K562 (cell line): ENCODE results near the gene GEMIN5. TPM values are rescaled to one million over a fixed set of nuclear protein-coding genes. Genes with fewer than 3 reads are reported as not detected.

Experiments
- DLX4 ChIP-seq: fragments of 250-450 bp; sonication (Bioruptor Pico); IDR thresholded peaks from 2 replicates; pipeline ENCODE4 v1.6.1; 2021; ENCODE audit warnings: mild to moderate bottlenecking
- HDAC6 ChIP-seq: IDR thresholded peaks from 2 replicates; pipeline ENCODE4 v1.6.1; 2012; ENCODE audit warnings: low read depth, mild to moderate bottlenecking, control low read depth, inconsistent platforms, low read length, moderate library complexity
- NCOA2 ChIP-seq, 2 experiments: fragments of 450-650 bp; IDR thresholded peaks; 2 replicates each; pipeline ENCODE4 v1.6.1; 2018; ENCODE audit warnings: mild to moderate bottlenecking in 2 of 2, moderate library complexity in 1 of 2; ENCODE audit not compliant: partially characterized antibody in 2 of 2
- NFE2L1 ChIP-seq: fragments of 450-650 bp; IDR thresholded peaks from 2 replicates; pipeline ENCODE4 v1.6.1; 2016; ENCODE audit warnings: missing genetic modification characterization, low read depth, mild to moderate bottlenecking, missing compliant biosample characterization, moderate library complexity, borderline replicate concordance
- NR1H2 ChIP-seq: sonication (generic); formaldehyde crosslinking; IDR thresholded peaks from 2 replicates; pipeline ENCODE4 v1.4.0; 2020; ENCODE audit warnings: mild to moderate bottlenecking, missing genetic modification reagents
- NRF1 ChIP-seq, 2 experiments: fragments of 450-650 bp; IDR thresholded peaks in 1 of 2; conservative IDR thresholded peaks in 1 of 2; 2 replicates each; pipeline ENCODE4 v1.6.1; 2014; ENCODE audit warnings: mild to moderate bottlenecking in 2 of 2
- PCBP1 ChIP-seq: fragments of 200-400 bp; formaldehyde crosslinking; IDR thresholded peaks from 2 replicates; pipeline ENCODE4 v1.6.1; 2018; ENCODE audit warnings: mild to moderate bottlenecking, low read depth, low read length; ENCODE audit not compliant: poor library complexity, severe bottlenecking
- POLR2A ChIP-seq: fragments of 450-650 bp; conservative IDR thresholded peaks from 2 replicates; pipeline ENCODE4 v1.6.1; 2016
- PYGO2 ChIP-seq: fragments of 450-650 bp; IDR thresholded peaks from 2 replicates; pipeline ENCODE4 v1.6.1; 2016; ENCODE audit warnings: mild to moderate bottlenecking, missing genetic modification characterization, moderate library complexity, missing compliant biosample characterization
- SIN3A ChIP-seq, 2 experiments: fragments of 150-350 bp in 1 of 2; IDR thresholded peaks; 2 replicates each; pipeline ENCODE4 v1.6.1; 2011 to 2016; ENCODE audit warnings: borderline replicate concordance in 2 of 2, low read depth in 2 of 2, low read length in 2 of 2, mild to moderate bottlenecking in 2 of 2, moderate library complexity in 2 of 2; ENCODE audit not compliant: control insufficient read depth in 1 of 2
- ZBTB17 ChIP-seq: fragments of 450-650 bp; formaldehyde crosslinking; IDR thresholded peaks from 2 replicates; pipeline ENCODE4 v1.4.0; 2020; ENCODE audit warnings: mild to moderate bottlenecking
- ZNF184 ChIP-seq: sonication (generic); formaldehyde crosslinking; IDR thresholded peaks from 2 replicates; pipeline ENCODE4 v1.5.0; 2020; ENCODE audit warnings: missing genetic modification reagents
- ZNF407 ChIP-seq: fragments of 450-650 bp; IDR thresholded peaks from 2 replicates; pipeline ENCODE4 v1.6.1; 2016; ENCODE audit warnings: low read depth
- ZNF444 ChIP-seq: fragments of 250-450 bp; sonication (Bioruptor Pico); IDR thresholded peaks from 2 replicates; pipeline ENCODE4 v1.4.0; 2020; ENCODE audit warnings: mild to moderate bottlenecking, moderate library complexity
- polyA plus RNA-seq, 8 experiments: library from polyadenylated mRNA; depleted of rRNA in 4 of 8; stranded (reverse) in 5 of 8; unstranded in 3 of 8; fragments of >200 nt; fragmentation: Nextera tagmentation in 2 of 8; fragmentation: Illumina TruSeq in 1 of 8; extraction: Ambion mirVana in 2 of 8; extraction: Trizol in 1 of 8; gene quantifications; 2 replicates each; pipeline versions ENCODE4 v1.2.1 to v1.2.3, GENCODE V29; 2011 to 2014; ENCODE audit warnings: inconsistent platforms in 1 of 8, missing spikeins in 1 of 8
- total RNA-seq, 7 experiments: library from RNA; depleted of rRNA in 6 of 7; stranded (reverse); fragments of >200 nt in 6 of 7; fragmentation: Illumina TruSeq in 2 of 7; extraction: Trizol in 2 of 7; gene quantifications; 2 replicates each; pipeline versions ENCODE4 v1.2.1 to v1.2.3, GENCODE V29; 2011 to 2021; ENCODE audit warnings: low replicate concordance in 1 of 7
- TF ChIP-seq, protein P1 (sequence below): fragments of 250-450 bp; sonication (Bioruptor Pico); IDR thresholded peaks from 2 replicates; pipeline ENCODE4 v1.8.0; 2022; ENCODE audit warnings: inconsistent platforms, mild to moderate bottlenecking, moderate library complexity, borderline replicate concordance
- TF ChIP-seq, protein P2 (sequence below): IDR thresholded peaks from 2 replicates; pipeline ENCODE4 v1.6.1; 2016; ENCODE audit warnings: missing genetic modification characterization, missing compliant biosample characterization

Gene GEMIN5
- total and polyA plus RNA-seq, 9 of the 15 experiments (the other 6 are each of a cell fraction or from before 2014, with no cell fraction given) = 10.3 to 48.2 (median 34.7) TPM

DNA sequence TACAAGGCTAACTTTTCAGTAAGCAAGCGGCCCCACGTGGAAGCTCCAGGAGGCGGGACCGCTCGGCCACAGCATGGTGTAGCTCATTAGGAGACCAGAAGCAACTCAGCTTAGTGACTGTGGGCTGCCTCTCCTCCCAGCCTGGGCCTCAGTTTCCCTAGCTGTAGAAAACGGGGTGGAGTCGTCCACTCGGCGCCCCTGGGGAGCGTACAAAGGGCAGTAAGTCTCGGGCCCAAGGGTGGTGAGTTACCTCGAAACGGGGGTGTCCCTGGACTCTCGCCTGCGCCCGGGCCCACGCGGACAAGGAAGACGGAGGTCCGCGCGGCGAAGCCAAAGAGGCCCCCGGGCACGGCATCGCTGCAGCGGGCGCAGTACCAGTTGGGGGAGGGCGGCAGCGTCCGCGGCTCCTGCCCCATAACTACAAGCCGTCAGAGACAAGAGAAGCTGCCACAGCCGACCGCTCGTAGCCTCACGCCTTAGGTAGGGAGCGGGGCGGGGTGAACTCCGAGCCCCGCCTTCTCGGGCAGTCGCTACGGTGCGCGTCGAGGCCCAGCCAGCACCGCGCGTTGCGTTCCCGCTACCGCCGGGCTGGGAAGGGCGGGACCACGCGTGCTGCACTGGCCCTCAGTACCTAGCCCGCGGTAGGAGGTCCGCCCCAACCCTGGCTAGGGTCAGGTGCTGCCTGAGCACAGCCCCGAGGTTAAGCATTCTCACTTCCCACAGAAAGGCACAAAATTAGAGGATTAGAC lies at the start of gene GEMIN5 (continued):
- peak; percentile 83 for TF ChIP-seq POLR2A
- TF ChIP-seq, protein P1, sequence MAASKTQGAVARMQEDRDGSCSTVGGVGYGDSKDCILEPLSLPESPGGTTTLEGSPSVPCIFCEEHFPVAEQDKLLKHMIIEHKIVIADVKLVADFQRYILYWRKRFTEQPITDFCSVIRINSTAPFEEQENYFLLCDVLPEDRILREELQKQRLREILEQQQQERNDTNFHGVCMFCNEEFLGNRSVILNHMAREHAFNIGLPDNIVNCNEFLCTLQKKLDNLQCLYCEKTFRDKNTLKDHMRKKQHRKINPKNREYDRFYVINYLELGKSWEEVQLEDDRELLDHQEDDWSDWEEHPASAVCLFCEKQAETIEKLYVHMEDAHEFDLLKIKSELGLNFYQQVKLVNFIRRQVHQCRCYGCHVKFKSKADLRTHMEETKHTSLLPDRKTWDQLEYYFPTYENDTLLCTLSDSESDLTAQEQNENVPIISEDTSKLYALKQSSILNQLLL = no peak
- no peak for TF ChIP-seq HDAC6
- no peak for TF ChIP-seq DLX4 (CRISPR knock-in tag)
- TF ChIP-seq, protein P2, sequence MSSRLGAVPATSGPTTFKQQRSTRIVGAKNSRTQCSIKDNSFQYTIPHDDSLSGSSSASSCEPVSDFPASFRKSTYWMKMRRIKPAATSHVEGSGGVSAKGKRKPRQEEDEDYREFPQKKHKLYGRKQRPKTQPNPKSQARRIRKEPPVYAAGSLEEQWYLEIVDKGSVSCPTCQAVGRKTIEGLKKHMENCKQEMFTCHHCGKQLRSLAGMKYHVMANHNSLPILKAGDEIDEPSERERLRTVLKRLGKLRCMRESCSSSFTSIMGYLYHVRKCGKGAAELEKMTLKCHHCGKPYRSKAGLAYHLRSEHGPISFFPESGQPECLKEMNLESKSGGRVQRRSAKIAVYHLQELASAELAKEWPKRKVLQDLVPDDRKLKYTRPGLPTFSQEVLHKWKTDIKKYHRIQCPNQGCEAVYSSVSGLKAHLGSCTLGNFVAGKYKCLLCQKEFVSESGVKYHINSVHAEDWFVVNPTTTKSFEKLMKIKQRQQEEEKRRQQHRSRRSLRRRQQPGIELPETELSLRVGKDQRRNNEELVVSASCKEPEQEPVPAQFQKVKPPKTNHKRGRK (tag) = no peak
- TF ChIP-seq PCBP1 = peak; percentile 37
- TF ChIP-seq NRF1 (conservative IDR thresholded peaks at IDR 0.05 in 1 of 2, IDR thresholded peaks at IDR 0.05 in 1 of 2) = peak in 1 of 2 experiments; percentile 63; a peak in 3 of 4 replicates
- no peak for TF ChIP-seq PYGO2 (tag)
- TF ChIP-seq NR1H2 = no peak
- no peak for TF ChIP-seq NCOA2 (IDR thresholded peaks at IDR 0.05; ENCODE audit: partially characterized antibody in 2 of 2)
- peak in 1 of 2 experiments; percentile 97; a peak in 3 of 4 replicates for TF ChIP-seq SIN3A (IDR thresholded peaks at IDR 0.05; ENCODE audit: borderline replicate concordance in 2 of 2, control insufficient read depth in 1 of 2, low read depth in 2 of 2, low read length in 2 of 2)
- no peak for TF ChIP-seq NFE2L1
- no peak for TF ChIP-seq ZNF444
- TF ChIP-seq ZNF184 = no peak
- TF ChIP-seq ZNF407 = peak; percentile 98
- no peak; the same call in 1 of the 2 replicates for TF ChIP-seq ZBTB17 (CRISPR knock-in tag)
